Endodermal cell (in vitro differentiated cells): ENCODE measurements around the gene KDM5B. TPM values are rescaled to one million over a fixed set of nuclear protein-coding genes. Genes with fewer than 3 reads are reported as not detected.

Source experiments
- DNase-seq: peaks from one replicate; pipeline ENCODE4 v3.0.0-alpha.2; 2017
- H3K27ac ChIP-seq: 2 replicates; pipeline ENCODE4 v1.5.1; 2013; ENCODE audit warnings: mild to moderate bottlenecking, low read depth, low read length, moderate library complexity
- H3K27me3 ChIP-seq: 2 replicates; pipeline ENCODE4 v1.6.1; 2013; ENCODE audit warnings: mild to moderate bottlenecking, low read length, moderate library complexity; ENCODE audit not compliant: insufficient read depth, control insufficient read depth, poor library complexity, severe bottlenecking
- H3K36me3 ChIP-seq: 2 replicates; pipeline ENCODE4 v1.7.0; 2013; ENCODE audit warnings: mild to moderate bottlenecking, low read length, moderate library complexity; ENCODE audit not compliant: control insufficient read depth, insufficient read depth
- H3K4me1 ChIP-seq: one replicate; pipeline ENCODE4 v1.7.0; 2013; ENCODE audit warnings: low read length; ENCODE audit not compliant: control insufficient read depth, insufficient read depth
- H3K4me3 ChIP-seq: 2 replicates; pipeline ENCODE4 v1.5.1; 2013; ENCODE audit warnings: mild to moderate bottlenecking, low read length, moderate library complexity
- H3K9ac ChIP-seq: 2 replicates; pipeline ENCODE4 v1.6.1; 2013; ENCODE audit warnings: mild to moderate bottlenecking, low read length, moderate library complexity; ENCODE audit not compliant: poor library complexity, severe bottlenecking; ENCODE audit errors: extremely low read depth
- H3K9me3 ChIP-seq: 2 replicates; pipeline ENCODE4 v1.6.1; 2013; ENCODE audit warnings: mild to moderate bottlenecking, low read length, moderate library complexity; ENCODE audit not compliant: control insufficient read depth
- H3K27ac Mint-ChIP-seq: 2 replicates; pipeline ENCODE4 v1.8.0; 2020; ENCODE audit warnings: mixed read lengths
- H3K27me3 Mint-ChIP-seq: 2 replicates; pipeline ENCODE4 v1.8.0; 2021; ENCODE audit warnings: mild to moderate bottlenecking, mixed read lengths; ENCODE audit not compliant: insufficient read depth
- H3K36me3 Mint-ChIP-seq: 2 replicates; pipeline ENCODE4 v1.8.0; 2020; ENCODE audit warnings: low read depth, mixed read lengths
- H3K4me1 Mint-ChIP-seq: 2 replicates; pipeline ENCODE4 v1.8.0; 2020; ENCODE audit warnings: mixed read lengths
- H3K4me3 Mint-ChIP-seq: 2 replicates; pipeline ENCODE4 v1.8.0; 2020; ENCODE audit warnings: mild to moderate bottlenecking, moderate library complexity, mixed read lengths
- H3K9me3 Mint-ChIP-seq: 2 replicates; pipeline ENCODE4 v1.8.0; 2020; ENCODE audit warnings: mild to moderate bottlenecking, mixed read lengths
- WGBS, 2 experiments: methylation state at CpG; one replicate each; pipeline versions ENCODE4 v1.1.5 to v1.1.7; 2013; ENCODE audit warnings: missing lambda C conversion rate in 2 of 2, mixed read lengths in 1 of 2; ENCODE audit not compliant: insufficient coverage in 1 of 2, insufficient read length in 1 of 2; 5-methylcytosine and 5-hydroxymethylcytosine counted together
- total RNA-seq, 2 donors: library from RNA; stranded (reverse); fragmentation: NEBNext Ultra II Directional in 1 of 2; extraction: Animal tissue kit (Norgen Biotek cat#: 25700) in 1 of 2; gene quantifications; 2 replicates in 1 of 2; 3 replicates in 1 of 2; pipeline ENCODE4 v1.2.1, GENCODE V29; 2021
- TF ChIP-seq, protein P1 (sequence below): fragments of 200-600 bp; sonication (generic); conservative IDR thresholded peaks from 2 replicates; pipeline ENCODE4 v1.5.0; 2021; ENCODE audit warnings: antibody characterized with exemption, mild to moderate bottlenecking

KDM5B gene
- total RNA-seq, 2 donors from 2014 or later: 207 to 219 TPM

- no peak overlapping the region for H3K9ac ChIP-seq
- Mint-ChIP-seq H3K4me3 (no peak overlapping the region), H3K4me1 (no peaks in the 10 kb centered on the region), H3K27ac (no peak overlapping the region), H3K9me3 (no peaks in the 10 kb centered on the region), H3K27me3 (no peaks in the 10 kb centered on the region), H3K36me3 (peaks cover 86% of the 10 kb centered on the region)
- DNase-seq: no peak
- H3K27me3 ChIP-seq: no peaks in the 10 kb centered on the region
- 100% methylated on average over 2 of the region's 2 CpGs for WGBS, 2 experiments
- H3K36me3 ChIP-seq: peaks cover 92% of the 10 kb centered on the region
- no peak overlapping the region for H3K4me3 ChIP-seq
- TF ChIP-seq, protein P1, sequence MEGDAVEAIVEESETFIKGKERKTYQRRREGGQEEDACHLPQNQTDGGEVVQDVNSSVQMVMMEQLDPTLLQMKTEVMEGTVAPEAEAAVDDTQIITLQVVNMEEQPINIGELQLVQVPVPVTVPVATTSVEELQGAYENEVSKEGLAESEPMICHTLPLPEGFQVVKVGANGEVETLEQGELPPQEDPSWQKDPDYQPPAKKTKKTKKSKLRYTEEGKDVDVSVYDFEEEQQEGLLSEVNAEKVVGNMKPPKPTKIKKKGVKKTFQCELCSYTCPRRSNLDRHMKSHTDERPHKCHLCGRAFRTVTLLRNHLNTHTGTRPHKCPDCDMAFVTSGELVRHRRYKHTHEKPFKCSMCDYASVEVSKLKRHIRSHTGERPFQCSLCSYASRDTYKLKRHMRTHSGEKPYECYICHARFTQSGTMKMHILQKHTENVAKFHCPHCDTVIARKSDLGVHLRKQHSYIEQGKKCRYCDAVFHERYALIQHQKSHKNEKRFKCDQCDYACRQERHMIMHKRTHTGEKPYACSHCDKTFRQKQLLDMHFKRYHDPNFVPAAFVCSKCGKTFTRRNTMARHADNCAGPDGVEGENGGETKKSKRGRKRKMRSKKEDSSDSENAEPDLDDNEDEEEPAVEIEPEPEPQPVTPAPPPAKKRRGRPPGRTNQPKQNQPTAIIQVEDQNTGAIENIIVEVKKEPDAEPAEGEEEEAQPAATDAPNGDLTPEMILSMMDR: no peak
- H3K9me3 ChIP-seq: no peaks in the 10 kb centered on the region
- no peak overlapping the region for H3K27ac ChIP-seq
- no peaks in the 10 kb centered on the region for H3K4me1 ChIP-seq
Measured at GRCh38 chr1:202762019-202762418, 46.2 kb downstream of the KDM5B start.

- peaks cover 86% of the 10 kb centered on the region for H3K36me3 Mint-ChIP-seq
- H3K27me3 Mint-ChIP-seq: no peaks in the 10 kb centered on the region
- Histone ChIP-seq H3K4me3 (no peak overlapping the region), H3K36me3 (peaks cover 92% of the 10 kb centered on the region), H3K27ac (no peak overlapping the region), H3K4me1 (no peaks in the 10 kb centered on the region), H3K27me3 (no peaks in the 10 kb centered on the region), H3K9me3 (no peaks in the 10 kb centered on the region), H3K9ac (no peak overlapping the region)
- 93 to 100% methylated on average over 1 of the region's 1 CpG for WGBS, 2 experiments
- no peak overlapping the region for H3K27ac Mint-ChIP-seq
- no peak overlapping the region for H3K4me3 Mint-ChIP-seq
- no peak for DNase-seq
- H3K9me3 Mint-ChIP-seq: no peaks in the 10 kb centered on the region
- no peaks in the 10 kb centered on the region for H3K4me1 Mint-ChIP-seq
- TF ChIP-seq, protein P1: no peak
Measured at GRCh38 chr1:202760589-202760988, 47.6 kb downstream of the KDM5B start.

DNA sequence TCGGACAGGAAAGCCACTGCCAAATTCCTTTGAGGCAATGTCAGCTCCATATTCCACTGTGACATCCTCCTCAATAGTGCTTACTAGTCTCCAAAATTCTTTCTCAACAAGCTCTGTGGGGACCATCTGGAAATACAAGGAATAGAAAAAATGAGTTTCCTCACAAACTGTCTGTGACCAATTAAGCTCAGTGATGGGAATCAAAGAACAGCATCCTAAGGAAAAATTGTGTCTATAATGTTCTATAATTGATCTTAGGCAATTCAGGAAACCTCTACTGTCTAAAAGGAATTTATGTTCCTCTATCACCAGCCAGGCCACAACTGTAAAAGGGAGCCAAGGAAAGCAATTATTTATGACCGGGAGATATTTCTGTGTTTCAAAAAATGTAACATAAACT, 51.8 kb downstream of the KDM5B start:
- Mint-ChIP-seq H3K4me1 (no peaks in the 10 kb centered on the region), H3K27ac (no peak overlapping the region), H3K9me3 (no peaks in the 10 kb centered on the region), H3K4me3 (no peak overlapping the region), H3K27me3 (no peaks in the 10 kb centered on the region), H3K36me3 (peaks cover 89% of the 10 kb centered on the region)
- H3K4me3 ChIP-seq: no peak overlapping the region
- H3K4me1 ChIP-seq: no peaks in the 10 kb centered on the region
- H3K9me3 ChIP-seq: no peaks in the 10 kb centered on the region
- no peak for DNase-seq
- TF ChIP-seq, protein P1: no peak
- H3K27ac ChIP-seq: no peak overlapping the region
- WGBS, 2 experiments: 96 to 100% methylated on average over 2 of the region's 2 CpGs
- H3K27me3 ChIP-seq: no peaks in the 10 kb centered on the region
- H3K9ac ChIP-seq: no peak overlapping the region
- H3K36me3 ChIP-seq: peaks cover 94% of the 10 kb centered on the region
